Mesendoderm (in vitro differentiated cells): ENCODE data around the gene BRD8.
A peak's percentile ranks its signal among the peaks of the same experiment; 100 is the strongest.

Experiments
- DNase-seq: peaks from one replicate; pipeline ENCODE4 v3.0.0; 2013
- H2AK5ac ChIP-seq: 2 replicates; pipeline ENCODE4 v1.6.1; 2013; ENCODE audit warnings: low read length, inconsistent platforms
- H2BK120ac ChIP-seq: 2 replicates; pipeline ENCODE4 v1.6.1; 2013; ENCODE audit warnings: low read depth, mild to moderate bottlenecking, low read length, moderate library complexity, mixed read lengths
- H2BK15ac ChIP-seq: replicated peaks from 2 replicates; pipeline ENCODE4 v1.6.1; 2013; ENCODE audit warnings: low read depth, mild to moderate bottlenecking, moderate library complexity
- H2BK5ac ChIP-seq: 2 replicates; pipeline ENCODE4 v1.6.1; 2013; ENCODE audit warnings: low read length, inconsistent platforms
- H3K18ac ChIP-seq: 2 replicates; pipeline ENCODE4 v1.6.1; 2013; ENCODE audit warnings: mild to moderate bottlenecking, low read length, mixed read lengths
- H3K23ac ChIP-seq: one replicate; pipeline ENCODE4 v1.6.1; 2013; ENCODE audit warnings: low read length
- H3K27ac ChIP-seq: 2 replicates; pipeline ENCODE4 v1.5.1; 2013; ENCODE audit warnings: low read depth, mild to moderate bottlenecking, inconsistent platforms, low read length, moderate library complexity
- H3K27me3 ChIP-seq: 2 replicates; pipeline ENCODE4 v1.6.1; 2013; ENCODE audit warnings: low read length, control low read depth, mild to moderate bottlenecking, inconsistent platforms; ENCODE audit not compliant: insufficient read depth, poor library complexity
- H3K36me3 ChIP-seq: 2 replicates; pipeline ENCODE4 v1.6.1; 2013; ENCODE audit warnings: low read length, inconsistent platforms; ENCODE audit not compliant: control insufficient read depth, insufficient read depth
- H3K4ac ChIP-seq: one replicate; pipeline ENCODE4 v1.6.1; 2013; ENCODE audit warnings: low read depth, mild to moderate bottlenecking, low read length, moderate library complexity
- H3K4me1 ChIP-seq: 2 replicates; pipeline ENCODE4 v1.6.1; 2013; ENCODE audit warnings: low read depth, low read length, inconsistent platforms; ENCODE audit not compliant: control insufficient read depth
- H3K4me2 ChIP-seq: 2 replicates; pipeline ENCODE4 v1.6.1; 2013; ENCODE audit warnings: low read length
- H3K4me3 ChIP-seq: 2 replicates; pipeline ENCODE4 v1.5.1; 2013; ENCODE audit warnings: mild to moderate bottlenecking, low read length
- H3K56ac ChIP-seq: one replicate; pipeline ENCODE4 v1.6.1; 2013; ENCODE audit warnings: low read length
- H3K79me1 ChIP-seq: 2 replicates; pipeline ENCODE4 v1.6.1; 2013; ENCODE audit warnings: low read length, inconsistent platforms
- H3K79me2 ChIP-seq: 2 replicates; pipeline ENCODE4 v1.6.1; 2013; ENCODE audit warnings: mild to moderate bottlenecking, low read length; ENCODE audit not compliant: control insufficient read depth, insufficient read depth
- H3K9ac ChIP-seq: 2 replicates; pipeline ENCODE4 v1.6.1; 2013; ENCODE audit warnings: low read length, inconsistent platforms
- H4K5ac ChIP-seq: one replicate; pipeline ENCODE4 v1.6.1; 2013; ENCODE audit warnings: low read length
- H4K8ac ChIP-seq: one replicate; pipeline ENCODE4 v1.6.1; 2013; ENCODE audit warnings: low read depth, mild to moderate bottlenecking, control low read depth, low read length, moderate library complexity
- WGBS: extraction: QIAGEN DNeasy Blood & Tissue Kit; methylation state at CpG from one replicate; pipeline ENCODE4 v1.1.7; 2013; ENCODE audit warnings: low lambda C conversion rate, missing lambda C conversion rate; ENCODE audit not compliant: insufficient coverage; ENCODE audit errors: extremely low coverage; 5-methylcytosine and 5-hydroxymethylcytosine counted together

BRD8 gene

DNA sequence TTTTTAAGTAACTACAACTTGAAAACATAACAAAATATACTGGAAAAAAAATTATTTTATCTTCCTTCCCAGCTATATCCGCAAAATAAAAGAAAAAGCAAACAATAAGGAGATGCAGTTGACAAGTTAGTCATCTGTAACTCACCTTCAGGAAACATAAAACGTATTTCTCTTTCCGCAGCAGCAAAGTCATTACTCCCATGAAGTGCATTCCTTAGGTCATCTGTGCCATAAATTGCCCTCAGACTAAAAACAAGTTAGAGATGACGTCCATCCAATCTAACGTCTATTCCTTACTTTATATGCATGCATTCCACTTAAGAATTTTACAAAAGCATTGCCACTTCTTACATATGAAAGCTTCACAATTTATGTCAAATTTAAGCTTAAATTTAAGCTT, 50.1 kb downstream of the BRD8 start:
- no CpG with 5 or more reads among the region's 5 CpGs for WGBS
- DNase-seq = no peak

DNA sequence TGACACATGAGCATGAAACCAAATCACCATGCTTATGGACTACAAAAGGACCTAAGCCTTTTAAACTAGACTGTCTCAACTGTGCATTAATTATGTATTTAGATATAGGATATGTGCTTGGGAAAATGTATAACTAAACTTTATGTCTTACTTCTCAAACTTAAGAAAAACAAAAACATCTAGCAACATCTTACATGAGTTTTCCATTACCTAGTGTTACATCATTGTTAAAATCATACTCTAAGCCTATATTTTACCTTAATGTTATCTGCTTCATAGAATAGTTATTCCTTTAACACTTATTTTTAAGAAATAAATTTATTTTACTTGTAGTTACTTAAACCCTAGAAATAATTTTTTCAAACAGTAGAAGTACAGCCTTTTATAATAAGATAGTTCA, 63.2 kb downstream of the BRD8 start:
- Histone ChIP-seq H3K79me2 (no peaks in the 10 kb centered on the region), H3K9ac (no peak overlapping the region), H3K36me3 (no peaks in the 10 kb centered on the region), H3K4me1 (peaks cover 5% of the 10 kb centered on the region), H3K4me3 (no peak overlapping the region), H2BK120ac (no peak overlapping the region), H2BK5ac (no peak overlapping the region), H3K18ac (no peak overlapping the region), H3K4ac (no peak overlapping the region), H2AK5ac (no peak overlapping the region), H3K27me3 (no peaks in the 10 kb centered on the region), H3K79me1 (no peaks in the 10 kb centered on the region), H3K23ac (no peak overlapping the region), H3K27ac (no peak overlapping the region), H3K4me2 (no peak overlapping the region), H4K5ac (no peak overlapping the region), H4K8ac (no peak overlapping the region), H3K56ac (no peak overlapping the region), H2BK15ac (no peak overlapping the region)
- no peak for DNase-seq

More for the DNA sequence above, 50.1 kb downstream of the BRD8 start:
- Histone ChIP-seq H3K79me2 (no peaks in the 10 kb centered on the region), H2BK120ac (no peak overlapping the region), H3K79me1 (no peaks in the 10 kb centered on the region), H3K9ac (no peak overlapping the region), H4K8ac (no peak overlapping the region), H2BK5ac (no peak overlapping the region), H2BK15ac (no peak overlapping the region), H3K36me3 (no peaks in the 10 kb centered on the region), H3K4ac (no peak overlapping the region), H3K27me3 (no peaks in the 10 kb centered on the region), H3K56ac (no peak overlapping the region), H3K4me3 (no peak overlapping the region), H3K23ac (no peak overlapping the region), H3K27ac (no peak overlapping the region), H3K4me1 (no peaks in the 10 kb centered on the region), H3K4me2 (no peak overlapping the region), H2AK5ac (no peak overlapping the region), H3K18ac (no peak overlapping the region), H4K5ac (no peak overlapping the region)

DNA sequence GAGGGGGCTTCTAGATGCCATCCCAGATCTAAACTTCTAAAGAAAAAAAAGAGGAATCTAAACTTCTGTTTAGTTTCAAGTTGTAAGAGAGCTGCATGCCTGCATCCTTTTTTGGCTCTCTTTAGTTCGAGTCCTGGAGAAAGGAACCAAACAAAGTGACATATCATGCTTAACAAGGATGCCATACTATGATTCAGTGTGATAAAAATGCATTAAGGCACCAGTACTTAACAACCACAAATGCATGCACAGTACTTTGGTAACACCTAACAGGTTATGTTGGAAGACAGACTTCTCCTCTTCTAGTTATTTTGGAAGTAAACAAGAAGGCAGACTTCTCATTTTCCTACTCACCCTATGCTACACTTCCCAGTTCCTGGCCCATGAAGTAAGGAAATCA, 66.5 kb downstream of the BRD8 start:
- H3K79me1 ChIP-seq = no peaks in the 10 kb centered on the region
- no peak overlapping the region for H3K27ac ChIP-seq
- H3K4me1 ChIP-seq = peaks cover 7% of the 10 kb centered on the region
- no peaks in the 10 kb centered on the region for H3K79me2 ChIP-seq
- no peak overlapping the region for H2BK120ac ChIP-seq
- H3K36me3 ChIP-seq = no peaks in the 10 kb centered on the region
- H4K8ac ChIP-seq = no peak overlapping the region
- no peak overlapping the region for H3K4me2 ChIP-seq
- H2BK15ac ChIP-seq = no peak overlapping the region
- H3K4ac ChIP-seq = no peak overlapping the region
- H3K18ac ChIP-seq = no peak overlapping the region
- no peak overlapping the region for H3K9ac ChIP-seq
- H3K4me3 ChIP-seq = no peak overlapping the region
- WGBS = no CpG with 5 or more reads among the region's 1 CpG
- H3K23ac ChIP-seq = no peak overlapping the region
- no peak overlapping the region for H2BK5ac ChIP-seq
- no peak overlapping the region for H2AK5ac ChIP-seq
- no peak for DNase-seq
- H3K27me3 ChIP-seq = no peaks in the 10 kb centered on the region
- H3K56ac ChIP-seq = no peak overlapping the region
- H4K5ac ChIP-seq = no peak overlapping the region

DNA sequence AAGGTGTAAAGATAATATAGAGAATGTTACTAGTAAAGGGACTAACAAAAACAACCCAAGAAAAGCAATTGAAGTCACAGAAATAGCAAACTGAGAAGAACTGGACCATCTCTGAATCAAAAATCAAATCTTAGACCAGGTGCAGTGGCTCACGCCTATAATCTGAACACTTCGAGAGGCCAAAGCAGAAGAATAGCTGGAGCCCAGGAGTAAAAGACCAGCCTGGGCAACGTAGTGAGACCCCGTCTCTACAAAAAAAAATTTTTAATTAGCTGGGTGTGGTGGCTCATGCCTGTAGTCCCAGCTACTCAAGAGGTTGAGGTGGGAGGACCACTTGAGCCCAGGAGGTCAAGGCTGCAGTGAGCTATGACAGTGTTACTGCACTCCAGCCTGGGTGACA, 67.2 kb downstream of the BRD8 start:
- Histone ChIP-seq H3K4me3 (no peak overlapping the region), H3K4me1 (peaks cover 7% of the 10 kb centered on the region), H3K27ac (no peak overlapping the region), H4K5ac (no peak overlapping the region), H3K79me1 (no peaks in the 10 kb centered on the region), H3K56ac (no peak overlapping the region), H3K79me2 (no peaks in the 10 kb centered on the region), H3K27me3 (no peaks in the 10 kb centered on the region), H2BK120ac (no peak overlapping the region), H3K23ac (no peak overlapping the region), H3K9ac (no peak overlapping the region), H2BK15ac (no peak overlapping the region), H3K4ac (no peak overlapping the region), H3K36me3 (no peaks in the 10 kb centered on the region), H4K8ac (no peak overlapping the region), H3K4me2 (no peak overlapping the region), H3K18ac (no peak overlapping the region), H2BK5ac (no peak overlapping the region), H2AK5ac (no peak overlapping the region)
- no CpG with 5 or more reads among the region's 4 CpGs for WGBS
- DNase-seq = no peak

DNA sequence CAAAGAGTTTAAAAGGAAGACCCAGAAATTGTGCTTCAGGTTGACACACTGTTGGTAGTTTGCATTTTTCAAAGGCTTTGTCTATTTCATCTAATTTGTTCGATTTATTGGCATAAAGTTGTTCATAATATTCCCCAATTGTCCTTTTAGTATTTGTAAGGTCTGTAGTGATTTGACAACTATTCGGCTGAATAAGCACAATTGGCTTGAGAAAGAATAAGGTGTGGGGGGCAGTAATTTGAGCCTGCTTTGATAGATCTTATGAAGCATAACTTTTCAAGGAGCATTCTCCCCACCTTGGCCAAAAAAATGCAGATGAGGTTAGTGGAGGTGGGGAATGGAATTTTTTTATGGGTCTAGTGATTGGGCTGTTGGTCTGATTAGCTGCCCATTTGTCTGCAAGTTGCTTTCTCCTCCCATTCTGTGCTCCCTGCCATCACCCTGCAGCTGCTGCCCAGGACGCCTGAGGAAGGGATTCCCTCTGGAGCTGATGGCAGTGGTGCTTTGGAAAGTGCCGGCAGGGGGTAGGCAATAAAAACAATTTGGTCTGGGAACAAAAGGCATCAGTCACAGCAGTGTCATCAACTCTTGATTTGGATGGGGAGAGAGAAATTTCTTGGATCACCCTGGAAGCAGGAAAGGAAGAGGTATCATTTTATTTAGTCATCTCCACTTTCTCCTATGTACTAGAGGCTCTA, 68.0 kb downstream of the BRD8 start:
- no peak overlapping the region for H3K23ac ChIP-seq
- H3K79me2 ChIP-seq = no peaks in the 10 kb centered on the region
- no peak overlapping the region for H3K18ac ChIP-seq
- H2BK5ac ChIP-seq = no peak overlapping the region
- no peak overlapping the region for H4K5ac ChIP-seq
- DNase-seq = peak; percentile 73
- H3K4me1 ChIP-seq = peaks cover 7% of the 10 kb centered on the region
- H3K4ac ChIP-seq = no peak overlapping the region
- H3K27ac ChIP-seq = no peak overlapping the region
- no CpG with 5 or more reads among the region's 4 CpGs for whole genome bisulfite sequencing
- H3K79me1 ChIP-seq = no peaks in the 10 kb centered on the region
- H4K8ac ChIP-seq = no peak overlapping the region
- no peak overlapping the region for H3K4me3 ChIP-seq
- H3K9ac ChIP-seq = no peak overlapping the region
- no peak overlapping the region for H2BK15ac ChIP-seq
- H2BK120ac ChIP-seq = no peak overlapping the region
- no peak overlapping the region for H2AK5ac ChIP-seq
- no peak overlapping the region for H3K4me2 ChIP-seq
- H3K36me3 ChIP-seq = no peaks in the 10 kb centered on the region
- H3K27me3 ChIP-seq = no peaks in the 10 kb centered on the region
- no peak overlapping the region for H3K56ac ChIP-seq
